Brain pericyte (primary cell): ENCODE results near the gene CMPK1.
"Not testable (repeated sequence)": the region's sequence is repeated elsewhere in the genome, so short reads cannot be mapped to it uniquely, and the experiment has no call there.

Experiments
- DNase-seq: peaks from one replicate; pipeline ENCODE4 v3.0.0-alpha.2; 2012; ENCODE audit warnings: low read depth, low spot score

CMPK1 gene

DNA sequence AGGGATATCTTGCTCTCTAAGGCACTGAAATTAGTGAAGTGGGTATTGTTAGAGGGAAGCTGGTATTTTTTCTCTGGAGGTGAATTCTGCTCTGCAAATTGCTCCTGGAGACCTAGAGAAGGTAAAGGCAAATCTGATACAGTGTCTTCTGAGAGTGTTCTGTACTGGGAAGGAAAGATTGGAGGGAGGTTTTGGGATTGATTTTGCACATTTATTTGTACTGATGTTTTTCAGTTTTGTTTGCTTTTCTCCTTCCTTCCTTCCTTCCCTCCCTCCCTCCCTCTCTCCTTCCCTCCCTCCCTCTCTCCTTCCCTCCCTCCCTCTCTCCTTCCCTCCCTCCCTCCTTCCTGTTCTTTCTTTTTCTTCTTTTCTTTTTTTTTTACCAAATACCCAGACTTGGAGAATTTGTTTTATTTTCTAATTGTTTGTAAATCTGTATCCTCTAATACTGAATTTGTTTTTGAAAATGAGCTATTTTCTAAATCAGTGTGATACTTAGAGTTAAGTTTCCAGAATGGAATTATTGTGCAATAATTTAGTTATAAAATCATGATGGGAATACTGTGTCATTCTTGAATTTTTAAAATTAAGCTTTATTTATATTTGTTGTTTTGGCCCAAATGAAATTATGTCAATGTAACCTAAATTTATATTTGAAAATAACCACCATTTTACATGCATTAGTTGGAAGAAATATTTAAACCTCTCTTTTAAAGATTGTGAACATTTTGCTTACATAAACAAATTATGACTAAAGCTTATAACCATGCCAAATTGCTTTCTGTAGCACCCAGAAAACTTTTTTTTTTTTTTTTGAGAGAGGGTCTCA, 4.9 kb downstream of the CMPK1 start:
- no peak for DNase-seq

DNA sequence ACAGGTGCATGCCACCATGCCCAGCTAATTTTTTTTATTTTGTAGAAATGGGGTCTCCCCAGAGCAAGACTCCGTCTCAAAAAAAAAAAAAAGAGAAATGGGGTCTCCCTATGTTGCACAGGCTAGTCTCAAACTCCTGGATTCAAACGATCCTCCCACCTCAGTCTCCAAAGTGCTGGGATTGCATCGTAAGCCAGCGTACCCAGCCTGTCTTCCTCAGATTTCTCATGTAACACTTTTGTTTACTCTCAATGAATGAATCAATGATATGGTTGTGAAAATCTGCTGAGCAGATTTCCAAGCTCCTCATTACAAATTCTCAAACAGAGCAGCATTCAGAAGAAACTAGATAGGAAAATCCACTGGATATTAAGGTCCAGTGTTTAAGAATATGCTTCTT, 6.6 kb downstream of the CMPK1 start:
- DNase-seq, result no peak

DNA sequence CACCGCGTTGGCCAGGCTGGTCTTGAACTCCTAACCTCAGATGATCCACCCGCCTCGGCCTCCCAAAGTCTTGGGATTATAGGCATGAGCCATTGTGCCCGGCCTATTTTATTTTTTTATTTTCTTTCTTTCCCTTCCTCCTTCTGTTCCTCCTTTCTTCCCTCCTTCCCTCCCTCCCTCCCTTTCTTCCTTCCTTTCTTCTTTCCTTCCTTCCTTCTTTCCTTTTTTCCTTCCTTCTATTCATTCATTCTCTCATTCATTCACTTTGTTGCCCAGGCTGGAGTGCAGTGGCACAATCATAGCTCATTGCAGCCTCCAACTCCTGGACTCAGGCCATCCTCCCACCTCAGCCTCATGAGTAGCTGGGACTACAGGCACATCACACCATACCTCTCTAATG, 13.4 kb downstream of the CMPK1 start:
- not testable (repeated sequence) for DNase-seq

DNA sequence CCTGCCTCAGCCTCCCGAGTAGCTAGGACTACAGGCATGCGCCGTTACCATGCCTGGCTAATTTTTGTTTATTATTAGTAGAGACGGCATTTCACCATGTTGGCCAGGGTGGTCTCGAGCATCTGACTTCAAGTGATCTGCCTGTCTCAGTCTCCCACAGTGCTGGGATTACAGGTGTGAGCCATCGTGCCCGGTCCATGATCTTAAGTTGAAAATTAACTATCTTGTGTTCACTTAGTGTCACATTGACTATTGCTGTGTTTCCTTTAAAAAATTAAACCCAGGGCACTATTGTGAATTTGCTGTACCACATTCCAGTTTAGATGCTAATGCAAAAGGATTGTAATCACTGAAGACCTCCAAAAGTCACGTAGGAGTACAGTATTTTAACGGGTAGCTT, 14.1 kb downstream of the CMPK1 start:
- no peak for DNase-seq

GRCh38 chr1:47348246-47348645, 14.7 kb downstream of the CMPK1 start:
- DNase-seq, result no peak

DNA sequence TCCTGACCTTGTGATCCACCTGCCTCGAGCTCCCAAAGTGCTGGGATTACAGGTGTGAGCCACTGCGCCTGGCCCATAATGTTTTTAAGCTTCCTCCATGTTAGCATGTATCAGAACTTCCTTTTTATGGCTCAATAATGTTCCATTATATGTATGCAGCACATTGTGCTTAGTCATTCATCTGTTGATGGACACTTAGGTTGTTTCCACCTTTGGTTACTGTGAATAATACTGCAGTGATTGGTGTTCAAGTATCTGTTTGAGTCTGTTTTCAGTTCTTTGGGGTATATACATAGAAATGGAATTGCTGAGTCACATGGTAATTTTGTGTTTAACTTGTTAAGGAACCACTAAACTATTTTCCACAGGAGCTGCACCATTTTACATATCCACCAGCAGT, 17.7 kb downstream of the CMPK1 start:
- no peak for DNase-seq

DNA sequence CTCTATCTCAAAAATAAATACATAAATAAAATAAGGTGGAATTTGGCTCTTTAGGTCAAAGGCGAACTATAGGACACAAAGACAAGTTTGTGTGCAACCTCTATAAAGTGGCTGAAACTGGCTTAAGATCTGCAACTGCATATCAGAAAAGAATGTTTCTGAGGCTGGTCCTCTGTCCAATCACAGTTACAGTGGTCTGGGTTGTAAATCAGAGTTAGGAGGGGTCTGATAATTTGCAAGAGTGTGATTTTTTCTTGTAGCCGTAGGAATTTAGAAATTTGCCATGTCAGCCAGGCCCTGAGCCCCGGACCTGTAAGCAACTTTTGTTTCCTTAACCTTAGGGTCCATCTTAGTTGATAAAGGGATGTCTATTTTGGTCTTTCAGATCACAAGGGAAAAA, 27.8 kb downstream of the CMPK1 start:
- no peak for DNase-seq

DNA sequence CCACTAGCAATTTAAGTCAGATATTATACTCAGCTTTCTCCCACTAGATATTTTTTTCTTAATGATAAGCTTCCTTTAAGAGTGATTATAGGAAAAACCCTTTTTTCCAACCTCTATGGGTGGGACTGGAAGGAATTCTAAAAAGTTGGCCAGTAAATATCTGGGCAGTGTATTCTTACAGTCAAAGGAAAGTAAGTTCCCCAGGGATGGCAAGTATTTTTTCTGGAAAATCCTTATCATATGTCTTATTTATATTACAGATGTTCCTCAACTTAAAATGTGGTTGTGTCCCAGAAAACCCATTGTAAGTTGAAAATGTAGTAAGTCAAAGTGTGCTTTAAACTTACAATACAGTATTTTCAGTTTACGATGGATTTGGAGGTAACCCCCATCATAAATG, 29.2 kb downstream of the CMPK1 start:
- DNase-seq, result no peak

DNA sequence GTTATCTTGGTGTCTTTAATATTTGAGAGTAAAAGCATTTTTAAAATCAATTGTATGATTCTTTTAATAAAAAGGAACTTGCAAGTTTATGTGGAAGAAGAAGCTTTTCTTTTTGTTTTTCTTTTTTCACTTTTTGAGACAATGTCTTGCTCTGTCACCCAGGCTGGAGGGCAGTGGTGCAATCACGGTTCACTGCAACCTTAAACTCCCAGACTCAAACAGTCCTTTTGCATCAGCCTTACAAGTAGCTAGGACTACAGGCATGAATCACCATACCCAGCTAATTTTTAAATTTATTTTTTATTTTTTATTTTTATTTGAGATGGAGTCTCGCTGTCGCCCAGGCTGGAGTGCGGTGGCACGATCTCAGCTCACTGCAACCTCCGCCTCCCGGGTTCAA, 34.1 kb downstream of the CMPK1 start:
- no peak for DNase-seq

DNA sequence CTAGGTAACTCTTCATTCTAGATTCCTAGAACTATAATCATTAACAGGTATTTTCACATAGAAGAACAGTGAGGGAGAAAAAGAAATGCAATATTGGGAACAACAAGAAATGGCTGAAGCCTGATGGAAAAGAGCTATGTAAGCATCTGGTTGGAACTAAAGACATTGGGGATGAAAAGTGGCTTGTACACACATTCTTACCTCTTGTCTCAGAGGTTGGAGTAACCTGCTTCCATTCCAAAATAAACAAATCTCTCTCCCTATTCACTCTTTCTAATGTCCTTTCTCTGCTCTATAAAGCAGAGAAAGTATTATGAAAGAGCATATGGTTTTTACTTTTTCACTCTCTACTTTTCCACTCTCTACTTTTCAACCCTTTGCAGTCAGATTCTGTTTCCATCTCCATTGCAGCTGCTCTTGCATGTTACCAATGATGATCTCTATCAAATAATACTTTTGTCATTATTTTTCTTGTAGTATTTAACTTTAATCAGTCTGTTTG, 37.5 kb downstream of the CMPK1 start:
- DNase-seq, result no peak

GRCh38 chr1:47374501-47374900, 40.9 kb downstream of the CMPK1 start:
- no peak for DNase-seq

DNA sequence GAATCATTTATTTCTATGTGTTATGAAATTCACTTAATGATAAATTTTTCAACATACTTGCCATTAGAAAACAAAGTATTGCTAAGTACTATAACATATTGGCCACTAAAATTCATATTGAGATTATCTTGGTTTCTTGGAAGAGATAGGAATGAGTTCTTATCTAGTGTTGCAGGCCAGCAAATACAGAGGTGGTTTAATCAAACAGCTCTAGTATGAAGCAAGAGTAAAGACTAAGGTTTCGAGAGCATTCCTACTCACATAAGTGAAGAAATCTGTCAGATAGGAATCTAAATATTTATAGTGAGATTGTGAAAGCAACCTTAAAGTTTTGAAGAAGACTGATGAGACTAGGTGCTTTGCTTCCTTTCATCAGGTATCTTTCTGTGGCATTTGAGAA, 44.6 kb downstream of the CMPK1 start:
- DNase-seq, result no peak

GRCh38 chr1:47380699-47381098, 47.1 kb downstream of the CMPK1 start:
- no peak for DNase-seq

DNA sequence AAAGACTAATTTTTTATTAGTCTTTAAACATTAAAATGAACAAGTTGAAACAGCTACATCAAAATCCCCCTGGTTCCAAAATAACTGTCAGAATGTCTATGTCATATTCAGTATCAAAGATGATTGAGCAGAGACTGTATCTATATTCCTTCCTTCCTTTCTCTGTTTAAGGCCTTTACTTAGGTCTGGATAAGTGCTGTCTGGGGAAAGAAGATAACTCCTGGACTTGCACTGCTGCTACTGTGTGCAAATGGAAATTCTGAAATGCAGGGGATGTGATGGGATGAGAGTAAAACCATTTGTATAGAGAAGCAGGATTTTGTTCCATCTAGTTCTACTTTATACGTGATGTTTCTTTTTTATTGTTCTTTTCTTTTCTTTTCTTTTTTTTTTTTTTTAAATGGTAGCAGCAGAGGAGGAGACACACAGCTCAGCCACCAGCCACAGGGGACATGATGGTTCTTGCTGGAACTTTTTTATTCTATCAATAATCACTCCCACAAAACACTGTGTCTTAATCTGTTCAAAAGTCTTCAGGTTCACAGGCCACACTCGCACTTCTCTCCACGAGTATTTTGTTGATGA, 48.9 kb downstream of the CMPK1 start:
- no peak for DNase-seq

- DNase-seq, result no peak
These were observed 50.5 kb downstream of the CMPK1 start for GRCh38 chr1:47384083-47384482.

DNA sequence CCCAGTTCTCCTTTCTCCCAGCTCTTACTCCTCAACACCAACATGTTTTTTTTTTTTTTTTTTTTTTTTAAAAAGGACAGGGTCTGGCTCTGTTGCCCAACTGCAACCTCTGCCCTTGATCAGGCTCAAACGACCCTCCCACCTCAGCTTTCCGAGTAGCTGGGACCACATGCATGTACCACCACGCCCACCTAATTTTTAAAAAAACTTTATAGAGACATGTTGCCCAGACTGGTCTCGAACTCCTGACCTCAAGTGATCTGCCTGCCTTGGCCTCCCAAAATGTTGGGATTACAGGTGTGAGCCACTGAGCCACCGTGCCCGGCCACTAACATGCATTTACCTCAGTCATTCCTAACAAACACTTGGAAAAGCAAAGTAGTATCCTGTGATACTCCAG, 51.4 kb downstream of the CMPK1 start:
- DNase-seq, result no peak

GRCh38 chr1:47386268-47386667, 52.7 kb downstream of the CMPK1 start:
- DNase-seq, result no peak

DNA sequence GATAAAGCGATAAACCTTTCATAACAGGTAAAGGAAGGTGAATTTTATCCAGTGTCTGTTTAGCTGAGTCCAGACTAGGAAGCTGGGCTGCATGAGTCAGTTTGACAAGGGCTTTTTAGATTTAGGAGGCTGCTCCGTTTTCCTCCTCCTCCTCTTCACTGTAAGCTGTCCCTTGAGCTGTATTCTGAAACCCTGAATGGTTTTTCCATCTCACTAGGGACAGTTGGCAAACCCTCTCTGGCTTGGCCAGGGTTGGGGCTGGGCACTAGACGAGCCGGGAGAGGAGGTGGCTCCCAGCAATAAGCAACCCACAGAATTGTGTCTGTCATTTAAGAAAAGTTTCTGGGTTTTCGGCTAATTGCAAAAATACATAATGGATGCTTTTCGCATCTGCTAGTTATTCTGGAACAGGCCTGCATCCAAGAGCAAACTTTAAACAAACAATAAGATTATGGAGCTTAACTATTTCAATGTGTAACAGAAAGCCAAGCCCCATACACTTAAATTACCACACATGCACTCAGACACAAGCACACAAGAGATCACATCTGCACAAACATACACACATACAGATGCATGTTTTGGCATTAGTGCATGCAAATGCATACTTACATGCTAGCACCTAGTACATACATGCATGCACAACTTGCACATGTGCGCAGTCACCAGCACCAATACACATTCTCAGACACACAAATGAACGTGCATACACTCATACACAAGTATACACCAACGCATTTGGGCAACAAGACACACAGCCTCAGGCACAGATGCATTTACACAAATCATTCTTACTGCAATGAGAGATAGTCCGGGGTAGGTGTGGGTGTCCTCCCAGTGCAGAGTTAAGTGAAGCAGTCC, 54.7 kb downstream of the CMPK1 start:
- no peak for DNase-seq

GRCh38 chr1:47388891-47389238, 55.3 kb downstream of the CMPK1 start:
- DNase-seq, result no peak

DNA sequence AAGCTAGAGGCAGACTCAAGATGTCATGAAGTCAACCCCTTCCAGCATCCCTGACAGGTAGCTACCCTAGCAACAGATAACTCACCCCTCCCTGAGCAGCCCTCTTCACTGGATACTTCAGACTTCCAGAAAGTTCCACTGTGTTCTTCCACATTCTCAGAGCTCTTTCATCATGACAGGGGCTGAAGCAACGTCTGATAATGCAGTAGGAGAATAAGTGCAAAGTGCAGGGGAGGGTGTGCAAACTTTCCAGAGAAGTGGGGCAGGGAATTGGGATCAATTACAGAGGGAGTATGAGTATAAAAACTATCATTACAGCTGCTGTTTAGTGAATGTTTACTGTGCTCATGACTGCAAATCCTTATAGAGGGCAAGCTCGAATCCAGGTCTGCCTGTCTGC, 56.1 kb downstream of the CMPK1 start:
- DNase-seq, result no peak

- DNase-seq, result no peak
These were observed 57.3 kb downstream of the CMPK1 start for GRCh38 chr1:47390843-47391242.

DNA sequence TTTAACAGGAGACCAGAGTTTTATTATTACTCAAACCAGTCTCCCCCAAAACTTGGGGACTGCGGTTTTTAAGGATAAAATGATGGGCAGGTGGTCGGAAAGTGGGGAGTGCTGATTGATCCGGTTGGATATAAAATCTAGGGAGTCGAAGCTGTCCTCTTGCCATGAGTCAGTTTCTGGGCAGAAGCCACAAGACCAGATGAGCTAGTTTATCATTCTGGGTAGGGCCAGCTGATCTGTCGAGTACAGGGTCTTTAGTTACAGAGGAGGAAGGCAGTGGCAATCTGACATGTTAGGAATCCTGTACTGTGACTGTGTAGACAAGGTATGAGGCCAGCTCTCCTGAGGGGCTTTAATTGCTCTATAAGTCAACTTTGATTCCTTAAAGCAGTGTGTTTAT, 59.6 kb downstream of the CMPK1 start:
- no peak for DNase-seq

DNA sequence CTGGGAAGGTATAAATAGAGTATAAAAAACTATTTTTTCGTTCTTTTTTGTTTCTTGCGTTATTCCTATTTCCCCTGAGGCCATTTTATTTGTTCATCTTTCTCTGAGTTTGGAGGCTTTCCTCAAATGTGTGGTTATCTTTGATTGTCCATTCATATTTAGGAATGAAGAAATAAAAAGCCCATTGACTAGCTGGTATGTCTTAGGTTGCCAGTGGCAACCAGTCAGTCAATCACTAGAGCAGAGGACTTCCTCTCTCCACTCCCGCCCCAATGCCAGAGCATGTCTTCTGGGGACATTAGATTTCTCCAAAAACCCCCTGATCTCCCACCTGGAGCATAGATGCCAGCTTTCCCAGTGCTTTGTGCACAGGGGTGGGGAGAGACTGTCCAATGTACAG, 61.8 kb downstream of the CMPK1 start:
- no peak for DNase-seq
